ENCODE results near the gene STYXL2.

The STYXL2 gene

GRCh38 chr1:167093846-167094516, at the start of gene STYXL2:
Gene STYXL2 (plus strand): TSS chr1:167094075. CDS start chr1:167094850, 775 bp downstream.
- no peak for DNase-seq (ENCODE audit: low read depth)

DNA sequence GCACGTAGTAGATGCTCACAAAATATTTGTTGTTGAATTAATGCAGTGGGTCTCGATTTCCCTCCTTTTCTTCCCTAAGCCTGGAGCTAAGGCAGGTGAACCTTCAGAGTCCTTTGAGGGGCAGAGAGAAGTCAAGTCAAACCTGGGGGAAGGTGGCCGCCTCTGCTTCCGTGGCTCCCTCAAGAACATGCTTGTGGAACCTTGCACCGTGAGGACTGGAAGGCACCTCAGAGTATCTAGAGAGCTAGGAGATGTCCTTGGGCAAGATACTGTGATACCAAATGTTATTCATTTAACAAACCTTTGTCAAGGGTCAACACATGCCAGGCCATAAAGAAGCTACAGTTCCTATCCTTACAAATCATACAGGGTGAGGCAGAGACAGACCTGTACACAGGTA, 42.0 kb upstream of the STYXL2 start:
- no peak for DNase-seq (ENCODE audit: low read depth)

GRCh38 chr1:167052389-167052788, 41.5 kb upstream of the STYXL2 start:
- no peak for DNase-seq (ENCODE audit: low read depth)

- no peak for DNase-seq (ENCODE audit: low read depth)
These were observed 39.3 kb upstream of the STYXL2 start for GRCh38 chr1:167054531-167054930.

GRCh38 chr1:167054946-167055630, 38.8 kb upstream of the STYXL2 start:
- DNase-seq (ENCODE audit: low read depth): no peak

- DNase-seq (ENCODE audit: low read depth): no peak
These were observed 37.2 kb upstream of the STYXL2 start for GRCh38 chr1:167056529-167057231.

DNA sequence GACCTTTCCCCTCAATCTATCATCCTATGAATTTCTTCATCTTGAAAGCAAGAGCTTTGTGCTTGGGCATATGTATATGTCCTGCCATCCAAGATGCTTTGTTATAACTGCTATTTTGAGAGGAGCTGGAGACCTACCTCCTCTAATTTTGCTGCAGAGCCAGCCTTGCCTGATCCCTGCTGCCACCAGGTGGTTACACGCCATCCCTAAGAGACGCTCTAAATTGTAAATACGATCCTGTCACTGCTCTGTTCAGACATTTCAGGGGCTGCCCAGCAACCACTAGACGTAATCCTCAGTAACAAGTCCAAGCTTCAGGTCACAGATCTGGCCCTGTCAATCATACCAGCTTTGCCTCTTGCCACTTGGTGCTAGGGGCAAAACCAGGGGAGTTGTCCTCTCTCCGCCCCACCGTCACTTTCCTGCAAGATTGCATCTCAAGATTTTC, 36.6 kb upstream of the STYXL2 start:
- DNase-seq (ENCODE audit: low read depth): no peak

DNA sequence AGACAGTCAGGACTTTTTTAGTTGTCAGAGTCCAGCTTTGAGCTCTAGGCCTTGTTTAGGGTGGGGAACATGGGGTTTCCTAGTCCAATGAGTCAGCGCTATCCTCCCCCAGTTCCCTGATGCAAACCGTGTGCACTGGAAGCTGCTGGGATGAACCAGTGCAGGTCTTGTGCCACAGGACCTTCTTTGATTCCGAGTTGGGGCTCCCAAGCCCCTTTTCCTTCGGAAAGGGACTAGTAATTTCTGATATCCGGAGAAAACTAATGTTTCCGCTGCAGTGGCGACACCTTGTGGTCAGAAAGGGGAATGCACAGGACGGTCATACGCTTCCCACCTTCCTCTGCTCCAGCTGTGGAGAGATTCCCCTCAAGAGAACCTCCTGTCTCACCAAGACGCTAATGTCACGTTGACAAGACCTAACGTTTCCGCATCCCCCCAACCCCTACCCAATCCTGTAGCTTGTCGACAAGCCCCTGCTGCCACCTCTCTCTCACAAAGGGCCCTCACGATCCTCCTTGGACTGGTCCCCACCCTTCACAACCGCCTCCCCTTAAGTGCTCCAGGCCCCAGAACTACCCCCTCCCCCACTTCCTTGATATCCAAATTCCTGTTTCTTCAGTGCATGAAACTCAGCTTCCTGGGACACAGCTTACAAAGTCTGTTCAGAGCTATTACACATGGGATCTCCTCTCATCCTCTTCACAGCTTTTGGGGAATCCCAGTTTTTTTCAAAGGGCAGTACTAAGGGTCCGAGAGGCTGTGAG, 34.6 kb upstream of the STYXL2 start:
- DNase-seq (ENCODE audit: low read depth): peak; percentile 58

GRCh38 chr1:167059809-167060107, 34.1 kb upstream of the STYXL2 start:
- DNase-seq (ENCODE audit: low read depth): no peak

- no peak for DNase-seq (ENCODE audit: low read depth)
These were observed 33.5 kb upstream of the STYXL2 start for GRCh38 chr1:167060141-167061072.

GRCh38 chr1:167061073-167061464, 32.8 kb upstream of the STYXL2 start:
- DNase-seq (ENCODE audit: low read depth): no peak

DNA sequence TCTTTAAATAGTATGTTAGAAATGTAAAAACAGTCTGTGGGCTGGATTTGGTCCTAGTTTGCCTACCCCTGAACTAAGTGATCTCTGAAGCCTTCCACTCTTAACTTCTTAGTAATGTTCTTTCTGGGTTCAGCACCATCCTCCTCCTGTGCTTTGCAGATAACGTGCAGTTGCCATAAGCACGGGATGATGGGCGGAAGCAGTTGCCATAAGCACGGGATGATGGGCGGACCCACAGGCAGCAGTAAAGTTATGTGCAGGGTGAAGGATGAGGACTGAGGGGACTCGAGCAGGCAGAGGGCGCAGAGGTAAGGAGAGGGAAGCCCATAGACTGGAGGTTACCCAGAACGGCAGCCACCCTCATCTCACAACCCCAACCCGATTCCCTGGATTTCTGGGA, 29.3 kb upstream of the STYXL2 start:
- no peak for DNase-seq (ENCODE audit: low read depth)

DNA sequence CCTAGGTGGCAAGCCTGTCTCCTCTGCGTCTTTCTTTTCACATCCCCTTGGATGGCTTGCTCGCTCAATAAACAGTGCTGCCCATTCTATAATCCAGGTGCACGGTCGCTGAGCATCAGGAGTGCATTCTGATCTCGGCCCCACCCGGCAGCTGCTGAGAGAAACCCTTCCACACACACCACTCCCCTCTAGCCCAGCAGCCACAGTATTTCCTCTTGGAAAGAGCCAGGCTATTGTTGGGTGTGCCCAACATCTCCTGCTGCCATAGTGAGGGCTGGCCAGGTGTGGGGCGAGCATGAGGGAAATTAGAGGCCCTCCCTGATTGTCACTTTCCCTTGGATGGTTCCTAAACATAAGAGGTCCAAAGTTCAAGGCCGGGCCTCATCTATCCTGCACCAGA, 28.4 kb upstream of the STYXL2 start:
- DNase-seq (ENCODE audit: low read depth): no peak

- peak; percentile 70 for DNase-seq (ENCODE audit: low read depth)
These were observed 27.3 kb upstream of the STYXL2 start for GRCh38 chr1:167066333-167067122.

DNA sequence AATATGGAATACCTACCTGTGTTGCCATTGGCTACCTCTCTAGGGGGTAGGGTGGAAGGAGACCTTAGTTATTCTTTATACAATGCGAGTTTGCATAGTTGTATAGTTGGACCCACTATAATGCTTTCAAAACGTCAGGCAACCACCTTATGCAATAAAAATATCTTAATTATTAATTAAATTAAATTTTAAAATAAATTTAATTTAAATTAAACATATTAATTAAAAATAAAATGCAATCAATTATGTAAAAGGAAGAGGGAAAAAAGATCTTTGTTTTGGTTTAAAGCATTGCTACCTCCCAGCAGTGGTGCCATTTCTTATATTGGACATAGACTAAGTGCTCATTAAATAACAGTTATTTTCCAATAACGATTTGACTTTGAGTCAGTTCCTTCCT, 26.0 kb upstream of the STYXL2 start:
- DNase-seq (ENCODE audit: low read depth): no peak

- DNase-seq (ENCODE audit: low read depth): no peak
These were observed 25.1 kb upstream of the STYXL2 start for GRCh38 chr1:167068761-167069160.

GRCh38 chr1:167071286-167071685, 22.6 kb upstream of the STYXL2 start:
- no peak for DNase-seq (ENCODE audit: low read depth)

- no peak for DNase-seq (ENCODE audit: low read depth)
These were observed 17.7 kb upstream of the STYXL2 start for GRCh38 chr1:167076136-167076710.

DNA sequence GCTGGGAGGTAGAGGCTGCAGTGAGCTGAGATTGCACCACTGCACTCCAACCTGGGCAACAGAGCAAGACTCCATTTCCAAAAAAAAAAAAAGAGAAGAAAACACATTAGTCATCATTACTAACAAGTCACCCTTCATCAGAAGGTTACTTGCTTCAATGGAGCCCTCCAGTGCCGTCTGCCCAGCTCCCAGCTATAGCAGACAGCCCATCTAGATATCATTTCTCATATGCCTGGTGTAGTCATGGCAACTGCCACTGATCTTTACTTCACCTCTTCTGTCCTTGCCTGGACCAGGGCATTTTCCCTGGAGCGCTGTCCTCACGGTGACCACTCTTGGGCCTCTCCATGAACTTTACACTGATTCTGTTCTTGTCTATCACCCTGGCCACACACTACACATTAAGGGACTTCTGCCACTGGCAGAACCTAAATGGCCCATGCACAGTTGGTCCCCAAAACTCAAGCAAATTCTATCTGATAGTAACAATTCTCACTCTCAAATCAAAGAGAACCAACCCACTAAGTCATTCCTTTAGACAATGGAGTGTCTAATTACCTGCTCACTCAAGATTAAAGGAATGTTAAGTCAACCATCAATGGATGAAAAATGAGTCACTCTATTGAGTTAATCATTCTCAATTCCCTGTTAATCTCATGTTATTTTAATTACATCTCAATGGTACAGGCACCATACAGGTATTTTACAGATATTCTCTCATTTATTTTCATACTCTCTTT, 16.6 kb upstream of the STYXL2 start:
- DNase-seq (ENCODE audit: low read depth): no peak

DNA sequence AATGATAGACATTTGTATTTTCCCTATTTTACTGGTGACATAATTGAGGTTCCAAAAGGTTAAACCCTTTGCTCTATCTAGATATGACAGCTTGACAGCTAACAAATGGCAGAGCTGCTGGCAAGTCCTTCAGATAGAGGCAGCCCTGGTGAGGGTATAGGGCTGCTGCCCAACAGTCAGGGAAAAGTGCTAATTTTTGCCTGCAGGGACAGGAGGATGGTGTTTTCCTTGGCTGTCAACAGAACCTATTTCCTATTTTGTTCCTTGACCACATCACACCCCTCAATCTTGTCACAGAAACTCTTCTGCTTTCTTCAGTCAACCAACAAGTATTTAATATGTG, 16.0 kb upstream of the STYXL2 start:
- no peak for DNase-seq (ENCODE audit: low read depth)
